22Rv1 (cell line): ENCODE results near the gene CACNB4.
"Not testable (repeated sequence)": the region's sequence is repeated elsewhere in the genome, so short reads cannot be mapped to it uniquely, and the experiment has no call there.

ENCODE experiments used
- ZFX ChIP-seq: fragments of 450-650 bp; IDR thresholded peaks from 2 replicates; pipeline ENCODE4 v1.6.1; 2017; ENCODE audit warnings: antibody characterized with exemption, borderline replicate concordance
- TF ChIP-seq, protein P1 (sequence below): fragments of 450-650 bp; IDR thresholded peaks from 2 replicates; pipeline ENCODE4 v1.5.1; 2017; ENCODE audit warnings: mild to moderate bottlenecking

DNA sequence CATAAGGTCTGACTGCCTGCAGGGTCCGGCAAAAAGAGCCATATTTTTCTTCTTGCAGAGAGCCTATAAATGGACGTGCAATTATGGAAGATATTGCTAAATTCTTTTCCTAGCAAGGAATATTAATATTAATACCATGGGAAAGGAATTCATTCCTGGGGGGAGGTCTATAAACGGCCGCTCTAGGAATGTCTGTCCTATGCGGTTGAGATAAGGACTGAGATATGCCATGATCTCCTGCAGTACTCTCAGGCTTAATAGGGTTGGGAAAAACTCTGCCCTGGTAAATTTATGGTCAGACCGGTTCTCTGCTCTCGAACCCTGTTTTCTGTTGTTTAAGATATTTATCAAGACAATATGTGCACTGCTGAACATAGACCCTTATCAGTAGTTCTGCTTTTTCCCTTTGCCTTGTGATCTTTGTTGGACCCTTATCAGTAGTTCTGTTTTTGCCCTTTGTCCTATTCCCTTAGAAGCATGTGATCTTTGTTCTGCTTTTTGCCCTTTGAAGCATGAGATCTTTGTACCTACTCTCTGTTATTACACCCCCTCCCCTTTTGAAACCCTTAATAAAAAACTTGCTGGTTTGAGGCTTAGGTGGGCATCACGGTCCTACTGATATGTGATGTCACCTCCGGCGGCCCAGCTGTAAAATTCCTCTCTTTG, 156.2 kb downstream of the CACNB4 start:
- TF ChIP-seq, protein P1, sequence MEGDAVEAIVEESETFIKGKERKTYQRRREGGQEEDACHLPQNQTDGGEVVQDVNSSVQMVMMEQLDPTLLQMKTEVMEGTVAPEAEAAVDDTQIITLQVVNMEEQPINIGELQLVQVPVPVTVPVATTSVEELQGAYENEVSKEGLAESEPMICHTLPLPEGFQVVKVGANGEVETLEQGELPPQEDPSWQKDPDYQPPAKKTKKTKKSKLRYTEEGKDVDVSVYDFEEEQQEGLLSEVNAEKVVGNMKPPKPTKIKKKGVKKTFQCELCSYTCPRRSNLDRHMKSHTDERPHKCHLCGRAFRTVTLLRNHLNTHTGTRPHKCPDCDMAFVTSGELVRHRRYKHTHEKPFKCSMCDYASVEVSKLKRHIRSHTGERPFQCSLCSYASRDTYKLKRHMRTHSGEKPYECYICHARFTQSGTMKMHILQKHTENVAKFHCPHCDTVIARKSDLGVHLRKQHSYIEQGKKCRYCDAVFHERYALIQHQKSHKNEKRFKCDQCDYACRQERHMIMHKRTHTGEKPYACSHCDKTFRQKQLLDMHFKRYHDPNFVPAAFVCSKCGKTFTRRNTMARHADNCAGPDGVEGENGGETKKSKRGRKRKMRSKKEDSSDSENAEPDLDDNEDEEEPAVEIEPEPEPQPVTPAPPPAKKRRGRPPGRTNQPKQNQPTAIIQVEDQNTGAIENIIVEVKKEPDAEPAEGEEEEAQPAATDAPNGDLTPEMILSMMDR, result not testable (repeated sequence)
- not testable (repeated sequence) for TF ChIP-seq ZFX
